ENCODE measurements around the gene FBXL7.
"Not testable (repeated sequence)": the region's sequence is repeated elsewhere in the genome, so short reads cannot be mapped to it uniquely, and the experiment has no call there.

Gene FBXL7

GRCh38 chr5:15850939-15851341, 351.0 kb downstream of the FBXL7 start:
- H3K27me3 ChIP-seq (ENCODE audit: low read depth) = no peaks in the 10 kb centered on the region
- DNase-seq (ENCODE audit: low spot score in 2 of 2) = no peak
- H3K4me1 ChIP-seq = no peaks in the 10 kb centered on the region
- no peak overlapping the region for H3K4me3 ChIP-seq
- no peaks in the 10 kb centered on the region for H3K9me3 ChIP-seq
- in situ Hi-C loops (cut with MboI; ENCODE audit: low sequenced_read_pairs) = no loop called here
- no peaks in the 10 kb centered on the region for H3K36me3 ChIP-seq (replicated peaks)

GRCh38 chr5:15852217-15852616, 352.2 kb downstream of the FBXL7 start:
- in situ Hi-C loops (cut with MboI; ENCODE audit: low sequenced_read_pairs) = no loop called here
- no peak for DNase-seq (ENCODE audit: low spot score in 2 of 2)
- no peak overlapping the region for H3K4me3 ChIP-seq
- no peaks in the 10 kb centered on the region for H3K36me3 ChIP-seq (replicated peaks)
- H3K4me1 ChIP-seq = no peaks in the 10 kb centered on the region
- H3K27me3 ChIP-seq (ENCODE audit: low read depth) = no peaks in the 10 kb centered on the region
- H3K9me3 ChIP-seq = no peaks in the 10 kb centered on the region

GRCh38 chr5:15852949-15853348, 353.0 kb downstream of the FBXL7 start:
- in situ Hi-C loops (cut with MboI; ENCODE audit: low sequenced_read_pairs) = no loop called here
- Histone ChIP-seq H3K27me3 (ENCODE audit: low read depth) (no peaks in the 10 kb centered on the region), H3K36me3 (replicated peaks) (no peaks in the 10 kb centered on the region), H3K4me3 (no peak overlapping the region), H3K9me3 (no peaks in the 10 kb centered on the region), H3K4me1 (no peaks in the 10 kb centered on the region)
- DNase-seq (ENCODE audit: low spot score in 2 of 2) = no peak

GRCh38 chr5:15858326-15858725, 358.3 kb downstream of the FBXL7 start:
- H3K4me1 ChIP-seq = no peaks in the 10 kb centered on the region
- no peak overlapping the region for H3K4me3 ChIP-seq
- no peaks in the 10 kb centered on the region for H3K9me3 ChIP-seq
- no peaks in the 10 kb centered on the region for H3K27me3 ChIP-seq (ENCODE audit: low read depth)
- no peaks in the 10 kb centered on the region for H3K36me3 ChIP-seq (replicated peaks)
- no peak for DNase-seq (ENCODE audit: low spot score in 2 of 2)
- in situ Hi-C loops (cut with MboI; ENCODE audit: low sequenced_read_pairs) = no loop called here

- no peaks in the 10 kb centered on the region for H3K36me3 ChIP-seq (replicated peaks)
- DNase-seq (ENCODE audit: low spot score in 2 of 2) = no peak
- H3K9me3 ChIP-seq = no peaks in the 10 kb centered on the region; the same call in 1 of the 2 replicates
- H3K4me1 ChIP-seq = no peaks in the 10 kb centered on the region
- in situ Hi-C loops (cut with MboI; ENCODE audit: low sequenced_read_pairs) = no loop called here
- no peak overlapping the region for H3K4me3 ChIP-seq
- no peaks in the 10 kb centered on the region for H3K27me3 ChIP-seq (ENCODE audit: low read depth)
Measured at GRCh38 chr5:15864536-15865215, 364.7 kb downstream of the FBXL7 start.

- H3K9me3 ChIP-seq; H3K36me3 ChIP-seq (replicated peaks); DNase-seq (ENCODE audit: low spot score in 2 of 2); H3K4me3 ChIP-seq; in situ Hi-C loops (cut with MboI; ENCODE audit: low sequenced_read_pairs); H3K4me1 ChIP-seq; H3K27me3 ChIP-seq (ENCODE audit: low read depth): not testable (repeated sequence)
Measured at GRCh38 chr5:15872259-15872658, 372.3 kb downstream of the FBXL7 start.

GRCh38 chr5:15877914-15878313, 377.9 kb downstream of the FBXL7 start:
- Histone ChIP-seq H3K4me1 (peaks cover 2% of the 10 kb centered on the region; the same call in 1 of the 2 replicates), H3K36me3 (replicated peaks) (no peaks in the 10 kb centered on the region), H3K4me3 (no peak overlapping the region), H3K9me3 (no peaks in the 10 kb centered on the region), H3K27me3 (ENCODE audit: low read depth) (no peaks in the 10 kb centered on the region)
- no peak for DNase-seq (ENCODE audit: low spot score in 2 of 2)
- in situ Hi-C loops (cut with MboI; ENCODE audit: low sequenced_read_pairs) = no loop called here

- in situ Hi-C loops (cut with MboI; ENCODE audit: low sequenced_read_pairs) = no loop called here
- Histone ChIP-seq H3K4me3 (no peak overlapping the region), H3K27me3 (ENCODE audit: low read depth) (no peaks in the 10 kb centered on the region), H3K4me1 (peaks cover 2% of the 10 kb centered on the region; the same call in 1 of the 2 replicates), H3K9me3 (no peaks in the 10 kb centered on the region), H3K36me3 (replicated peaks) (no peaks in the 10 kb centered on the region)
- DNase-seq (ENCODE audit: low spot score in 2 of 2) = no peak
Measured at GRCh38 chr5:15880201-15880600, 380.2 kb downstream of the FBXL7 start.

- Histone ChIP-seq H3K27me3 (ENCODE audit: low read depth) (no peaks in the 10 kb centered on the region), H3K9me3 (no peaks in the 10 kb centered on the region), H3K4me1 (no peaks in the 10 kb centered on the region), H3K4me3 (no peak overlapping the region), H3K36me3 (replicated peaks) (no peaks in the 10 kb centered on the region)
- in situ Hi-C loops (cut with MboI; ENCODE audit: low sequenced_read_pairs) = no loop called here
- DNase-seq (ENCODE audit: low spot score in 2 of 2) = no peak
Measured at GRCh38 chr5:15885156-15885555, 385.2 kb downstream of the FBXL7 start.

GRCh38 chr5:15886156-15886555, 386.2 kb downstream of the FBXL7 start:
- Histone ChIP-seq H3K9me3 (no peaks in the 10 kb centered on the region), H3K36me3 (replicated peaks) (no peaks in the 10 kb centered on the region), H3K4me1 (no peaks in the 10 kb centered on the region), H3K27me3 (ENCODE audit: low read depth) (no peaks in the 10 kb centered on the region), H3K4me3 (no peak overlapping the region)
- in situ Hi-C loops (cut with MboI; ENCODE audit: low sequenced_read_pairs) = no loop called here
- no peak for DNase-seq (ENCODE audit: low spot score in 2 of 2)

GRCh38 chr5:15887093-15887492, 387.1 kb downstream of the FBXL7 start:
- H3K4me1 ChIP-seq = no peaks in the 10 kb centered on the region
- no peak overlapping the region for H3K4me3 ChIP-seq
- H3K36me3 ChIP-seq (replicated peaks) = no peaks in the 10 kb centered on the region
- in situ Hi-C loops (cut with MboI; ENCODE audit: low sequenced_read_pairs) = no loop called here
- H3K27me3 ChIP-seq (ENCODE audit: low read depth) = no peaks in the 10 kb centered on the region
- DNase-seq (ENCODE audit: low spot score in 2 of 2) = no peak
- no peaks in the 10 kb centered on the region for H3K9me3 ChIP-seq

GRCh38 chr5:15889001-15889400, 389.0 kb downstream of the FBXL7 start:
- H3K4me1 ChIP-seq = no peaks in the 10 kb centered on the region
- no peak for DNase-seq (ENCODE audit: low spot score in 2 of 2)
- in situ Hi-C loops (cut with MboI; ENCODE audit: low sequenced_read_pairs) = no loop called here
- H3K36me3 ChIP-seq (replicated peaks) = no peaks in the 10 kb centered on the region
- no peaks in the 10 kb centered on the region for H3K27me3 ChIP-seq (ENCODE audit: low read depth)
- H3K9me3 ChIP-seq = no peaks in the 10 kb centered on the region
- H3K4me3 ChIP-seq = no peak overlapping the region

- no peak for DNase-seq (ENCODE audit: low spot score in 2 of 2)
- no peaks in the 10 kb centered on the region for H3K36me3 ChIP-seq (replicated peaks)
- no peaks in the 10 kb centered on the region for H3K9me3 ChIP-seq
- in situ Hi-C loops (cut with MboI; ENCODE audit: low sequenced_read_pairs) = no loop called here
- no peak overlapping the region for H3K4me3 ChIP-seq
- H3K4me1 ChIP-seq = no peaks in the 10 kb centered on the region
- H3K27me3 ChIP-seq (ENCODE audit: low read depth) = no peaks in the 10 kb centered on the region
Measured at GRCh38 chr5:15893866-15894265, 393.9 kb downstream of the FBXL7 start.

- no peak overlapping the region for H3K4me3 ChIP-seq
- in situ Hi-C loops (cut with MboI; ENCODE audit: low sequenced_read_pairs) = no loop called here
- no peaks in the 10 kb centered on the region for H3K4me1 ChIP-seq
- no peaks in the 10 kb centered on the region for H3K36me3 ChIP-seq (replicated peaks)
- H3K9me3 ChIP-seq = no peaks in the 10 kb centered on the region
- H3K27me3 ChIP-seq (ENCODE audit: low read depth) = no peaks in the 10 kb centered on the region
- DNase-seq (ENCODE audit: low spot score in 2 of 2) = no peak
Measured at GRCh38 chr5:15897656-15898055, 397.7 kb downstream of the FBXL7 start.

GRCh38 chr5:15898641-15899040, 398.7 kb downstream of the FBXL7 start:
- H3K4me3 ChIP-seq = no peak overlapping the region
- no peaks in the 10 kb centered on the region for H3K36me3 ChIP-seq (replicated peaks)
- DNase-seq (ENCODE audit: low spot score in 2 of 2) = no peak
- H3K9me3 ChIP-seq = no peaks in the 10 kb centered on the region
- no peaks in the 10 kb centered on the region for H3K4me1 ChIP-seq
- in situ Hi-C loops (cut with MboI; ENCODE audit: low sequenced_read_pairs) = no loop called here
- H3K27me3 ChIP-seq (ENCODE audit: low read depth) = no peaks in the 10 kb centered on the region
